Measurements from ENCODE around the gene CD74. TPM values are rescaled to one million over a fixed set of nuclear protein-coding genes. Genes with fewer than 3 reads are reported as not detected.

CD74 gene
- total and polyA plus RNA-seq, 2 of the 8 experiments (the other 6 are each of a cell fraction or from before 2014, with no cell fraction given), result 45.9 to 61.0 TPM

DNA sequence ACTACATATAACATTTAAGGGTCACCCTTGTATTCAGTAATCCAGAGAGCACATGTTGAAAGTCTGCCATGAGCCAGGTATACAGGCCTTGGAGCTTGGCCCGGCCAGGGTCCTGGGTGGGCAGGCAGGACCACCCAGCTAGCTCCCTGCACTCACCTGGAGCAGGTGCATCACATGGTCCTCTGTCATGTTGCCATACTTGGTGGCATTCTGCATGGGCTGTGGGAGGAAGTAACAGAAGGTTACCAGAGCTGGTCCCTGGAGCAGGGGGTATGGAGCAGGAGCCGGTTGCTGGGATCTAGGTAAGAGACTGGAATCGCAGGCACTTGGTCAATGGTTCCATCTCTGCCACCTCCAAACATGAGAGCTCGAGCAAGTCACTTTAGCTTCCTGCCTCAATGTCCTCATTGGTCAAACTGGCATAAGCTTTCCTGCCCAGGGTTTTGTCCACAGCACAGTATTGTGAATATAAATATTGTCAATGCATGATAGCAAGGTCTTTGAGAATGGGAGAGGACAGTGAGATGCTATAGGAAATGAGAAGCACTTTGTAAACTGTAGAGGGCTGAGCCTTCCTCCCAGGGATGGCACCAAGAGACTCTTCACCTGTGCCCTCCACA, 6.5 kb downstream of the CD74 start:
- POLR2A ChIA-PET (ENCODE audit: partially characterized antibody), result interaction anchor here (0.7 to 19.1 kb wide), 4 partner anchors 10 to 44 kb away, joined by 4 to 455 read pairs (median 18); partner anchors contain the start of genes RPS14 and TCOF1

More for the DNA sequence above, 6.5 kb downstream of the CD74 start:
- H3K14ac ChIP-seq (ENCODE audit: insufficient read length), result no peak overlapping the region
- H2BK15ac ChIP-seq (ENCODE audit: low read length), result no peak overlapping the region
- H3K4me3 ChIP-seq (ENCODE audit: extremely low read depth in 1 of 4, insufficient read depth in 2 of 4, low read depth in 3 of 4, low read length in 4 of 4), result no peak overlapping the region
- no peak overlapping the region for H2BK5ac ChIP-seq (ENCODE audit: low read depth, low read length)
- H4K91ac ChIP-seq (replicated peaks; ENCODE audit: insufficient read length, low read length), result no peak overlapping the region
- CTCF ChIA-PET (ENCODE audit: partially characterized antibody), result interaction anchor here (1.7 to 16.9 kb wide), 4 partner anchors 11 to 43 kb away, joined by 4 to 274 read pairs (median 142); no protein-coding TSS in a partner anchor
- DNase-seq (ENCODE audit: low read depth in 1 of 2, low spot score in 2 of 2) (no peak), FAIRE-seq (no peak)
- H3K4ac ChIP-seq (replicated peaks; ENCODE audit: insufficient read length, low read depth, low read length), result no peak overlapping the region
- H3K18ac ChIP-seq (ENCODE audit: extremely low read depth, low read length), result no peak overlapping the region
- H3K23ac ChIP-seq (ENCODE audit: insufficient read length), result no peak overlapping the region
- H3K9ac ChIP-seq (replicated peaks in 1 of 4; ENCODE audit: extremely low read depth in 1 of 4, low read depth in 3 of 4, low read length in 3 of 4), result no peak overlapping the region
- H3K27ac ChIP-seq (ENCODE audit: low read depth, low read length), result no peak overlapping the region
- no peak overlapping the region for H4K8ac ChIP-seq (ENCODE audit: extremely low read depth, insufficient read depth, low read length)
- peaks cover 3% of the 10 kb centered on the region for H3K23me2 ChIP-seq (ENCODE audit: low read depth, low read length)
- no peaks in the 10 kb centered on the region for H3K9me3 ChIP-seq (ENCODE audit: insufficient read depth in 2 of 2, low read depth in 1 of 2, low read length in 1 of 2)
- peaks cover 6 to 13% (median 7%) of the 10 kb centered on the region in 4 experiments for H3K4me1 ChIP-seq (replicated peaks in 1 of 4; ENCODE audit: control insufficient read depth in 3 of 4, insufficient read depth in 4 of 4, low read length in 3 of 4)
- no peak overlapping the region for H2AFZ ChIP-seq (ENCODE audit: low read length)
- H4K5ac ChIP-seq (ENCODE audit: insufficient read length, low read depth, low read length), result no peak overlapping the region
- peaks cover 4% of the 10 kb centered on the region in 2 experiments for H4K20me1 ChIP-seq (replicated peaks in 1 of 2; ENCODE audit: control insufficient read depth in 1 of 2, insufficient read depth in 2 of 2, low read length in 2 of 2)
- H2AK5ac ChIP-seq (ENCODE audit: low read depth, low read length), result no peak overlapping the region
- peaks cover 0 to 17% (median 8%) of the 10 kb centered on the region in 4 experiments; a peak in 6 of 8 replicates for H3K36me3 ChIP-seq (ENCODE audit: control insufficient read depth in 2 of 4, insufficient read depth in 4 of 4, low read length in 3 of 4)
- H3K27me3 ChIP-seq (replicated peaks in 1 of 4; ENCODE audit: control insufficient read depth in 3 of 4, extremely low read depth in 1 of 4, insufficient read depth in 3 of 4, low read length in 3 of 4), result no peaks in the 10 kb centered on the region
- no peak overlapping the region for H2BK120ac ChIP-seq (replicated peaks; ENCODE audit: low read depth, low read length)
- H3K79me1 ChIP-seq (ENCODE audit: low read depth, low read length), result no peaks in the 10 kb centered on the region
- H3K79me2 ChIP-seq (ENCODE audit: control insufficient read depth in 1 of 2, insufficient read depth in 2 of 2, low read length in 2 of 2), result no peaks in the 10 kb centered on the region
- no peak overlapping the region for H3K4me2 ChIP-seq (ENCODE audit: insufficient read depth in 1 of 2, low read depth in 2 of 2, low read length in 2 of 2)
- no peak overlapping the region for H2BK20ac ChIP-seq (ENCODE audit: low read length)
- H2BK12ac ChIP-seq (ENCODE audit: low read depth, low read length), result no peak overlapping the region
- TF ChIP-seq FOSL1 (IDR thresholded peaks at IDR 0.05; ENCODE audit: insufficient read depth, low read depth, low read length), result no peak
- TF ChIP-seq CEBPB (IDR thresholded peaks at IDR 0.05; ENCODE audit: low read depth, low read length), result no peak
- TF ChIP-seq KDM4A (IDR thresholded peaks at IDR 0.05; ENCODE audit: low read depth, low read length, severe bottlenecking), result no peak
- no peak for TF ChIP-seq NANOG (IDR thresholded peaks at IDR 0.05; ENCODE audit: insufficient read depth, low read depth, low read length, poor library complexity, severe bottlenecking)
- TF ChIP-seq JUND (IDR thresholded peaks at IDR 0.05; ENCODE audit: low read length), result no peak
- TF ChIP-seq RAD21 (IDR thresholded peaks at IDR 0.05 in 1 of 2, conservative IDR thresholded peaks at IDR 0.05 in 1 of 2; ENCODE audit: low read depth in 2 of 2, low read length in 2 of 2), result no peak
- 88% methylated on average over 4 of the region's 4 CpGs; no CpG with 5 or more reads in 1 of the 2 experiments for WGBS, 2 experiments (ENCODE audit: extremely low coverage in 1 of 2, insufficient coverage in 1 of 2, insufficient read length in 1 of 2, insufficient replicate concordance in 2 of 2, low coverage in 1 of 2, low lambda C conversion rate in 2 of 2, missing lambda C conversion rate in 1 of 2)
- no peak overlapping the region for H3K56ac ChIP-seq (replicated peaks; ENCODE audit: insufficient read length, low read depth, low read length)
